Muscle layer of duodenum (tissue), 2 donors: Measurements from ENCODE around the gene BLOC1S5.
"Not testable (repeated sequence)": the region's sequence is repeated elsewhere in the genome, so short reads cannot be mapped to it uniquely, and the experiment has no call there.

Experiments
- H3K27ac ChIP-seq: one replicate; pipeline ENCODE4 v1.7.0; 2013; ENCODE audit warnings: mild to moderate bottlenecking, low read length
- H3K27me3 ChIP-seq: one replicate; pipeline ENCODE4 v1.7.0; 2013; ENCODE audit warnings: low read depth, mild to moderate bottlenecking, control low read depth, low read length
- H3K36me3 ChIP-seq, 2 donors: one replicate each; pipeline ENCODE4 v1.7.0; 2013; ENCODE audit warnings: low read length in 2 of 2, control low read depth in 1 of 2, mild to moderate bottlenecking in 1 of 2; ENCODE audit not compliant: insufficient read depth in 2 of 2, control insufficient read depth in 1 of 2
- H3K4me1 ChIP-seq, 2 donors: one replicate each; pipeline ENCODE4 v1.7.0; 2013; ENCODE audit warnings: low read length in 2 of 2, mild to moderate bottlenecking in 2 of 2, control low read depth in 1 of 2, moderate library complexity in 1 of 2; ENCODE audit not compliant: insufficient read depth in 2 of 2, control insufficient read depth in 1 of 2
- H3K4me3 ChIP-seq, 2 donors: one replicate each; pipeline ENCODE4 v1.7.0; 2013; ENCODE audit warnings: low read length in 2 of 2, low read depth in 1 of 2, mild to moderate bottlenecking in 1 of 2
- H3K9me3 ChIP-seq, 2 donors: one replicate each; pipeline ENCODE4 v1.7.0; 2013; ENCODE audit warnings: low read length in 2 of 2, control low read depth in 1 of 2, mild to moderate bottlenecking in 1 of 2; ENCODE audit not compliant: control insufficient read depth in 1 of 2
- donor health status: healthy.

The BLOC1S5 gene

GRCh38 chr6:7991536-7991935 is 72.7 kb downstream of the BLOC1S5 start:
- no peaks in the 10 kb centered on the region for H3K27me3 ChIP-seq
- H3K4me1 ChIP-seq = peaks cover 0 to 6% of the 10 kb centered on the region in 2 donors
- H3K9me3 ChIP-seq = peaks cover 0 to 3% of the 10 kb centered on the region in 2 donors
- no peak overlapping the region for H3K27ac ChIP-seq
- no peaks in the 10 kb centered on the region for H3K36me3 ChIP-seq
- H3K4me3 ChIP-seq = no peak overlapping the region

DNA sequence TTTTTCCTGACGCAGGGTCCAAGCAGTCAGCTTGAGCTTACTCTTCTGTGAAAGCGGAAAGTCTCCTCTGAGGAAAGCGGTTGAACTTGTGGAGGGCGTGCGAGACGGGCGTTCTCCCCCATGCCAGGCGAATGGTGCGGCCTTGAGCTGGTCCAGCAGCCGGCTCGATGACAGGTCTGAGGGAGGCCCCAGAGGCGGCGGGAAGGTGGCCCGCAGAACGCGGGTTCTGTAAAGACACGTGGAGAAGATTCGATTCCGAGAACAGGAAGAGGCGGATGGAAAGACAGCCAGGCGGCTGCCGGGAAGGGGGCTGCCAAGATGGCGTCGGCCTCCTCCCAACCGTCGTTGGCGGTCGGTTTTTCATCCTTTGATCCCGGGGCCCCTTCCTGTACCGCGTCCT is 78.0 kb downstream of the BLOC1S5 start:
- H3K27ac ChIP-seq = no peak overlapping the region
- no peaks in the 10 kb centered on the region for H3K36me3 ChIP-seq
- H3K9me3 ChIP-seq = no peaks in the 10 kb centered on the region
- no peaks in the 10 kb centered on the region for H3K4me1 ChIP-seq
- H3K27me3 ChIP-seq = no peaks in the 10 kb centered on the region
- H3K4me3 ChIP-seq = no peak overlapping the region

DNA sequence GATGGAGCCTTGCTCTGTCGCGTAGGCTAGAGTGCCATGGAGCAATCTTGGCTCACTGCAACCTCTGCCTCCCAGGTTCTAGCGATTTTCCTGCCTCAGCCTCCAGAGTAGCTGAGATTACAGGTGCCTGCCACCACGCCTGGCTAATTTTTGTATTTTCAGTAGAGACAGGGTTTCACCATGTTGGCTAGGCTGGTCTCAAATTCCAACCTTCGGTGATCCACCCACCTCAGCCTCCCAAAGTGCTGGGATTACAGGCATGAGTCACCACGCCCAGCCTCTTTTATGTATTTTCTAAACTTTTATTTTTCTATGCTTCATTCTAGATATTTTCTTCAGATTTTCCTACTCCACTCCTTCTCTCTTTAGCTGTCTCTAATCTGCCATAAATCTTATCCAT is 80.2 kb downstream of the BLOC1S5 start:
- not testable (repeated sequence) for H3K27me3 ChIP-seq, H3K9me3 ChIP-seq, H3K27ac ChIP-seq, H3K4me1 ChIP-seq, H3K4me3 ChIP-seq, H3K36me3 ChIP-seq

DNA sequence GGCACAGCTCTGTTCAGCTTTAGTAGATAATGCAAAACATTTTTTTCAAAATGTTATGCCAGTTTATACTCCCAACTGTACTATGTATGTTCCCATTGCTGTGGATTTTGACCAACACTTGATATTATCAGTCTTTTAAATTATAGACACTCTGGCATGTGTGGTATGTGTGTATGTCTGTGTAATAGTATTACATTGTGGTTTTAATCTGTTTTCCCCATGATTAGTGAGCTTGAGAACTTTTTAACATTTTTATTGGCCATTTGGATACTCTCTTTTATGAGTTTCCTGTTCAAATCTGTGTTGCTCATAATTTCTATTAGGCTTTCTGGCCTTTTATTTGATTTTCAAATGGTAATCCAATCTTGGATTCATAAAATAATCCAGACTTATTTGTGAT is 84.4 kb downstream of the BLOC1S5 start:
- Histone ChIP-seq H3K27me3 (no peaks in the 10 kb centered on the region), H3K36me3 (no peaks in the 10 kb centered on the region), H3K4me1 (peaks cover 3 to 6% of the 10 kb centered on the region in 2 donors), H3K4me3 (no peak overlapping the region), H3K27ac (no peak overlapping the region), H3K9me3 (no peaks in the 10 kb centered on the region)

DNA sequence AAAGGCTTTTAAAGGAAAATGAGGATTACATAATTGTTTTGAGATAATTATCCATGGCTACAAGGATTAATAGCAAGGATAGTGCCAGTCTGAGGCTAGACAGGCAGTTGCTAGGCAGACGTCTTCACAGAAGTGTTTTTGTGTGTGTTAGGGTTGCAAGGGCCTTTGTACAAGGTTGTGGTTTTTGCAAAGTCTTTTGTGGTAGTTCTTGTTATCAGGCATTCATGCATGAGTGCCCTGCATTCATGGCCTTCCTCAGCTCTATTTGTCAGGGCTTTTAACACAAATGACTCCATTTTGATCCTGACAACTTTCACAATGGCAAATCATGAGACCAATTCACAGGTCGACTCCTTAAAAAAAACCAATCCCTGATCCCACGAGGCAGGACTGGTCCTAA is 85.5 kb downstream of the BLOC1S5 start:
- no peaks in the 10 kb centered on the region for H3K36me3 ChIP-seq
- no peak overlapping the region for H3K4me3 ChIP-seq
- no peaks in the 10 kb centered on the region for H3K9me3 ChIP-seq
- no peak overlapping the region for H3K27ac ChIP-seq
- H3K27me3 ChIP-seq = no peaks in the 10 kb centered on the region
- peaks cover 3 to 6% of the 10 kb centered on the region in 2 donors for H3K4me1 ChIP-seq

- no peaks in the 10 kb centered on the region for H3K27me3 ChIP-seq
- no peaks in the 10 kb centered on the region for H3K9me3 ChIP-seq
- H3K4me1 ChIP-seq = peaks cover 3 to 6% of the 10 kb centered on the region in 2 donors
- no peak overlapping the region for H3K4me3 ChIP-seq
- no peak overlapping the region for H3K27ac ChIP-seq
- no peaks in the 10 kb centered on the region for H3K36me3 ChIP-seq
Observed at GRCh38 chr6:7976485-7977056, 87.6 kb downstream of the BLOC1S5 start.

- Histone ChIP-seq H3K27ac (no peak overlapping the region), H3K27me3 (no peaks in the 10 kb centered on the region), H3K9me3 (no peaks in the 10 kb centered on the region), H3K4me3 (peak overlapping the region in 1 of 2 donors; percentile 15), H3K4me1 (peaks cover 3 to 6% of the 10 kb centered on the region in 2 donors), H3K36me3 (no peaks in the 10 kb centered on the region)
Observed at GRCh38 chr6:7975764-7976146, 88.4 kb downstream of the BLOC1S5 start.

- H3K9me3 ChIP-seq = no peaks in the 10 kb centered on the region
- H3K27me3 ChIP-seq = no peaks in the 10 kb centered on the region
- no peaks in the 10 kb centered on the region for H3K36me3 ChIP-seq
- H3K4me1 ChIP-seq = peaks cover 3 to 6% of the 10 kb centered on the region in 2 donors
- no peak overlapping the region for H3K27ac ChIP-seq
- peak overlapping the region in 1 of 2 donors; percentile 15 for H3K4me3 ChIP-seq
Observed at GRCh38 chr6:7974938-7975763, 89.0 kb downstream of the BLOC1S5 start.

GRCh38 chr6:7974565-7974937 is 89.6 kb downstream of the BLOC1S5 start:
- no peaks in the 10 kb centered on the region for H3K27me3 ChIP-seq
- H3K36me3 ChIP-seq = no peaks in the 10 kb centered on the region
- H3K4me1 ChIP-seq = peaks cover 3 to 6% of the 10 kb centered on the region in 2 donors
- no peak overlapping the region for H3K27ac ChIP-seq
- H3K4me3 ChIP-seq = no peak overlapping the region
- no peaks in the 10 kb centered on the region for H3K9me3 ChIP-seq

DNA sequence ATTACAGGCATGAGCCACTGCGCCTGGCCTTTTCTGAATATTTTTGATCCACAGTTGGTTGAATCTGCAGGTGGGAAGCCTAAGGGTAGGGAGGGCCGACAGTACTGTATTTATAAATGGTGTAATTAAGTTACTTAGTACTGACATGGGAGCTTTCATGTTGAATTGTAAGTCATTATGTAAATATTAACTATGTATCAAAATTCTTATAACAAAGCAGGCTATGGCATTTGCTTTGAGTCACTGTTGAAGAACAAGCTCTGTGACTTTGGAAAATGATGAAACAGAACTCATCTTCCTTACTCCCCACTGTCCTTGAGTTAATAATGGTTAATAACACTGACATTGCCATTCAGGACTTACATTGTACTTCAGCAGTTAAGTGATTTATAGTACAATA is 90.6 kb downstream of the BLOC1S5 start:
- Histone ChIP-seq H3K27ac (no peak overlapping the region), H3K36me3 (no peaks in the 10 kb centered on the region), H3K4me1 (peaks cover 3 to 6% of the 10 kb centered on the region in 2 donors), H3K9me3 (no peaks in the 10 kb centered on the region), H3K27me3 (no peaks in the 10 kb centered on the region), H3K4me3 (no peak overlapping the region)

- Histone ChIP-seq H3K9me3 (no peaks in the 10 kb centered on the region), H3K27ac (no peak overlapping the region), H3K4me3 (no peak overlapping the region), H3K4me1 (peaks cover 3 to 6% of the 10 kb centered on the region in 2 donors), H3K27me3 (no peaks in the 10 kb centered on the region), H3K36me3 (no peaks in the 10 kb centered on the region)
Observed at GRCh38 chr6:7971499-7971898, 92.7 kb downstream of the BLOC1S5 start.

GRCh38 chr6:7970616-7971015 is 93.6 kb downstream of the BLOC1S5 start:
- H3K4me3 ChIP-seq = no peak overlapping the region
- H3K27ac ChIP-seq = no peak overlapping the region
- no peaks in the 10 kb centered on the region for H3K36me3 ChIP-seq
- H3K27me3 ChIP-seq = no peaks in the 10 kb centered on the region
- H3K4me1 ChIP-seq = peaks cover 0 to 2% of the 10 kb centered on the region in 2 donors
- H3K9me3 ChIP-seq = no peaks in the 10 kb centered on the region
